ENCODE data around the gene FHIT.

FHIT gene

GRCh38 chr3:60827666-60828065 is 423.6 kb downstream of the FHIT start:
- Histone ChIP-seq H3K4me2 (ENCODE audit: low read length) (no peak overlapping the region), H2AK5ac (ENCODE audit: low read length) (no peak overlapping the region), H3K23ac (ENCODE audit: low read length) (no peak overlapping the region), H3K4ac (ENCODE audit: low read depth, low read length) (no peak overlapping the region), H2BK5ac (ENCODE audit: low read length) (no peak overlapping the region), H3K4me3 (ENCODE audit: low read length) (no peak overlapping the region), H2BK15ac (replicated peaks; ENCODE audit: low read depth) (no peak overlapping the region), H3K79me2 (ENCODE audit: control insufficient read depth, insufficient read depth, low read length) (no peaks in the 10 kb centered on the region), H3K79me1 (ENCODE audit: low read length) (no peaks in the 10 kb centered on the region), H3K9ac (ENCODE audit: low read length) (no peak overlapping the region), H3K27ac (ENCODE audit: low read depth, low read length) (no peak overlapping the region), H4K5ac (ENCODE audit: low read length) (no peak overlapping the region), H2BK120ac (ENCODE audit: low read depth, low read length) (no peak overlapping the region), H3K18ac (ENCODE audit: low read length) (no peak overlapping the region), H3K27me3 (ENCODE audit: insufficient read depth, low read length, poor library complexity) (no peaks in the 10 kb centered on the region), H3K36me3 (ENCODE audit: control insufficient read depth, insufficient read depth, low read length) (no peaks in the 10 kb centered on the region), H3K56ac (ENCODE audit: low read length) (no peak overlapping the region), H3K4me1 (ENCODE audit: control insufficient read depth, low read depth, low read length) (no peaks in the 10 kb centered on the region), H4K8ac (ENCODE audit: low read depth, low read length) (no peak overlapping the region)
- no peak for DNase-seq
- WGBS (ENCODE audit: extremely low coverage, insufficient coverage, low lambda C conversion rate): no CpG with 5 or more reads among the region's 1 CpG

- no CpG with 5 or more reads among the region's 6 CpGs for WGBS (ENCODE audit: extremely low coverage, insufficient coverage, low lambda C conversion rate)
Measured at GRCh38 chr3:60826511-60826910, 424.7 kb downstream of the FHIT start.

GRCh38 chr3:60812502-60812901 is 438.8 kb downstream of the FHIT start:
- Histone ChIP-seq H3K4ac (ENCODE audit: low read depth, low read length) (no peak overlapping the region), H3K4me2 (ENCODE audit: low read length) (no peak overlapping the region), H3K18ac (ENCODE audit: low read length) (no peak overlapping the region), H3K79me2 (ENCODE audit: control insufficient read depth, insufficient read depth, low read length) (no peaks in the 10 kb centered on the region), H3K27ac (ENCODE audit: low read depth, low read length) (no peak overlapping the region), H3K56ac (ENCODE audit: low read length) (no peak overlapping the region), H4K5ac (ENCODE audit: low read length) (no peak overlapping the region), H2BK15ac (replicated peaks; ENCODE audit: low read depth) (no peak overlapping the region), H2AK5ac (ENCODE audit: low read length) (no peak overlapping the region), H2BK120ac (ENCODE audit: low read depth, low read length) (no peak overlapping the region), H3K9ac (ENCODE audit: low read length) (no peak overlapping the region), H4K8ac (ENCODE audit: low read depth, low read length) (no peak overlapping the region), H2BK5ac (ENCODE audit: low read length) (no peak overlapping the region), H3K27me3 (ENCODE audit: insufficient read depth, low read length, poor library complexity) (no peaks in the 10 kb centered on the region), H3K23ac (ENCODE audit: low read length) (no peak overlapping the region), H3K79me1 (ENCODE audit: low read length) (no peaks in the 10 kb centered on the region), H3K4me1 (ENCODE audit: control insufficient read depth, low read depth, low read length) (no peaks in the 10 kb centered on the region), H3K4me3 (ENCODE audit: low read length) (no peak overlapping the region), H3K36me3 (ENCODE audit: control insufficient read depth, insufficient read depth, low read length) (no peaks in the 10 kb centered on the region)
- DNase-seq: no peak
- WGBS (ENCODE audit: extremely low coverage, insufficient coverage, low lambda C conversion rate): no CpG with 5 or more reads among the region's 2 CpGs

More at GRCh38 chr3:60826511-60826910, 424.7 kb downstream of the FHIT start:
- no peak overlapping the region for H3K27ac ChIP-seq (ENCODE audit: low read depth, low read length)
- no peak overlapping the region for H3K4me2 ChIP-seq (ENCODE audit: low read length)
- no peak overlapping the region for H2AK5ac ChIP-seq (ENCODE audit: low read length)
- no peak overlapping the region for H3K23ac ChIP-seq (ENCODE audit: low read length)
- H2BK120ac ChIP-seq (ENCODE audit: low read depth, low read length): no peak overlapping the region
- H3K27me3 ChIP-seq (ENCODE audit: insufficient read depth, low read length, poor library complexity): no peaks in the 10 kb centered on the region
- H3K79me2 ChIP-seq (ENCODE audit: control insufficient read depth, insufficient read depth, low read length): no peaks in the 10 kb centered on the region
- no peak overlapping the region for H3K18ac ChIP-seq (ENCODE audit: low read length)
- no peak overlapping the region for H2BK5ac ChIP-seq (ENCODE audit: low read length)
- no peak overlapping the region for H3K4me3 ChIP-seq (ENCODE audit: low read length)
- H3K36me3 ChIP-seq (ENCODE audit: control insufficient read depth, insufficient read depth, low read length): no peaks in the 10 kb centered on the region
- H3K79me1 ChIP-seq (ENCODE audit: low read length): no peaks in the 10 kb centered on the region
- no peak overlapping the region for H4K5ac ChIP-seq (ENCODE audit: low read length)
- no peak overlapping the region for H3K4ac ChIP-seq (ENCODE audit: low read depth, low read length)
- no peak overlapping the region for H4K8ac ChIP-seq (ENCODE audit: low read depth, low read length)
- DNase-seq: no peak
- H3K9ac ChIP-seq (ENCODE audit: low read length): no peak overlapping the region
- no peak overlapping the region for H2BK15ac ChIP-seq (replicated peaks; ENCODE audit: low read depth)
- no peaks in the 10 kb centered on the region for H3K4me1 ChIP-seq (ENCODE audit: control insufficient read depth, low read depth, low read length)
- no peak overlapping the region for H3K56ac ChIP-seq (ENCODE audit: low read length)

GRCh38 chr3:60810881-60811280 is 440.4 kb downstream of the FHIT start:
- Histone ChIP-seq H2BK5ac (ENCODE audit: low read length) (no peak overlapping the region), H4K5ac (ENCODE audit: low read length) (no peak overlapping the region), H4K8ac (ENCODE audit: low read depth, low read length) (no peak overlapping the region), H3K9ac (ENCODE audit: low read length) (no peak overlapping the region), H3K36me3 (ENCODE audit: control insufficient read depth, insufficient read depth, low read length) (no peaks in the 10 kb centered on the region), H3K4me1 (ENCODE audit: control insufficient read depth, low read depth, low read length) (no peaks in the 10 kb centered on the region), H3K23ac (ENCODE audit: low read length) (no peak overlapping the region), H3K4me2 (ENCODE audit: low read length) (no peak overlapping the region), H3K56ac (ENCODE audit: low read length) (no peak overlapping the region), H3K27ac (ENCODE audit: low read depth, low read length) (no peak overlapping the region), H2AK5ac (ENCODE audit: low read length) (no peak overlapping the region), H3K79me1 (ENCODE audit: low read length) (no peaks in the 10 kb centered on the region), H2BK120ac (ENCODE audit: low read depth, low read length) (no peak overlapping the region), H3K4ac (ENCODE audit: low read depth, low read length) (no peak overlapping the region), H3K27me3 (ENCODE audit: insufficient read depth, low read length, poor library complexity) (no peaks in the 10 kb centered on the region), H3K18ac (ENCODE audit: low read length) (no peak overlapping the region), H3K4me3 (ENCODE audit: low read length) (no peak overlapping the region), H2BK15ac (replicated peaks; ENCODE audit: low read depth) (peak overlapping the region; percentile 19), H3K79me2 (ENCODE audit: control insufficient read depth, insufficient read depth, low read length) (no peaks in the 10 kb centered on the region)
- DNase-seq: no peak
- WGBS (ENCODE audit: extremely low coverage, insufficient coverage, low lambda C conversion rate): no CpG with 5 or more reads among the region's 4 CpGs

- H4K8ac ChIP-seq (ENCODE audit: low read depth, low read length): no peak overlapping the region
- no peaks in the 10 kb centered on the region for H3K4me1 ChIP-seq (ENCODE audit: control insufficient read depth, low read depth, low read length)
- no peak overlapping the region for H3K18ac ChIP-seq (ENCODE audit: low read length)
- H3K4me3 ChIP-seq (ENCODE audit: low read length): no peak overlapping the region
- peak; percentile 68 for DNase-seq
- no peak overlapping the region for H2BK120ac ChIP-seq (ENCODE audit: low read depth, low read length)
- H3K27me3 ChIP-seq (ENCODE audit: insufficient read depth, low read length, poor library complexity): no peaks in the 10 kb centered on the region
- no CpG with 5 or more reads among the region's 4 CpGs for WGBS (ENCODE audit: extremely low coverage, insufficient coverage, low lambda C conversion rate)
- no peaks in the 10 kb centered on the region for H3K79me2 ChIP-seq (ENCODE audit: control insufficient read depth, insufficient read depth, low read length)
- H2AK5ac ChIP-seq (ENCODE audit: low read length): no peak overlapping the region
- no peak overlapping the region for H2BK5ac ChIP-seq (ENCODE audit: low read length)
- no peak overlapping the region for H3K9ac ChIP-seq (ENCODE audit: low read length)
- no peaks in the 10 kb centered on the region for H3K79me1 ChIP-seq (ENCODE audit: low read length)
- H3K4ac ChIP-seq (ENCODE audit: low read depth, low read length): no peak overlapping the region
- no peak overlapping the region for H3K23ac ChIP-seq (ENCODE audit: low read length)
- H4K5ac ChIP-seq (ENCODE audit: low read length): no peak overlapping the region
- H3K4me2 ChIP-seq (ENCODE audit: low read length): no peak overlapping the region
- H3K56ac ChIP-seq (ENCODE audit: low read length): no peak overlapping the region
- H3K36me3 ChIP-seq (ENCODE audit: control insufficient read depth, insufficient read depth, low read length): no peaks in the 10 kb centered on the region
- H2BK15ac ChIP-seq (replicated peaks; ENCODE audit: low read depth): no peak overlapping the region
- H3K27ac ChIP-seq (ENCODE audit: low read depth, low read length): no peak overlapping the region
Measured at GRCh38 chr3:60809857-60810610, 441.2 kb downstream of the FHIT start.
